ENCODE results near the gene MMEL1.
"Not testable (repeated sequence)": the region's sequence is repeated elsewhere in the genome, so short reads cannot be mapped to it uniquely, and the experiment has no call there.

DNA sequence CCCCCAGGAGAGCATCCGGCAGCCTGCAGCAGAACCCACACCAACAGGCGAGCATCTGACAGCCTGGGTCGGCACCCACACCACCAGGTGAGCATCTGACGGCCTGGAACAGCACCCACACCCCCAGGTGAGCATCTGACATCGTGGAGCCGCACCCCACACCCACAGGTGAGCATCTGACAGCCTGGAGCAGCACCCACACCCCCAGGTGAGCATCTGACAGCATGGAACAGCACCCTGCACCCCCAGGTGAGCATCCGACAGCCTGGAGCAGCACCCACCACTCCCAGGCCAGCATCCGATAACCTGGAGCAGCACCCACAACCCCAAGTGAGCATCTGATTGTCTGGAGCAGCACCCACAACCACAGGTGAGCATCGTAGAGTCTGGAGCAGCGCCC is 43.9 kb upstream of the MMEL1 start:
- TF ChIP-seq, protein P1, sequence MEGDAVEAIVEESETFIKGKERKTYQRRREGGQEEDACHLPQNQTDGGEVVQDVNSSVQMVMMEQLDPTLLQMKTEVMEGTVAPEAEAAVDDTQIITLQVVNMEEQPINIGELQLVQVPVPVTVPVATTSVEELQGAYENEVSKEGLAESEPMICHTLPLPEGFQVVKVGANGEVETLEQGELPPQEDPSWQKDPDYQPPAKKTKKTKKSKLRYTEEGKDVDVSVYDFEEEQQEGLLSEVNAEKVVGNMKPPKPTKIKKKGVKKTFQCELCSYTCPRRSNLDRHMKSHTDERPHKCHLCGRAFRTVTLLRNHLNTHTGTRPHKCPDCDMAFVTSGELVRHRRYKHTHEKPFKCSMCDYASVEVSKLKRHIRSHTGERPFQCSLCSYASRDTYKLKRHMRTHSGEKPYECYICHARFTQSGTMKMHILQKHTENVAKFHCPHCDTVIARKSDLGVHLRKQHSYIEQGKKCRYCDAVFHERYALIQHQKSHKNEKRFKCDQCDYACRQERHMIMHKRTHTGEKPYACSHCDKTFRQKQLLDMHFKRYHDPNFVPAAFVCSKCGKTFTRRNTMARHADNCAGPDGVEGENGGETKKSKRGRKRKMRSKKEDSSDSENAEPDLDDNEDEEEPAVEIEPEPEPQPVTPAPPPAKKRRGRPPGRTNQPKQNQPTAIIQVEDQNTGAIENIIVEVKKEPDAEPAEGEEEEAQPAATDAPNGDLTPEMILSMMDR (conservative IDR thresholded peaks at IDR 0.05; ENCODE audit: low read depth, low read length) = not testable (repeated sequence)
- TF ChIP-seq EZH2 (IDR thresholded peaks at IDR 0.05; ENCODE audit: low read length, unreplicated experiment) = not testable (repeated sequence)
